HG03575 (cell line): ENCODE results near the gene MRPL49.

Experiments
- ATAC-seq: cut with Tn5 transposase; IDR thresholded peaks from one replicate; pipeline ENCODE4 v1.9.1; 2021; ENCODE audit not compliant: unreplicated experiment, insufficient number of reproducible peaks, low FRiP score; ENCODE audit errors: extremely low read depth

Gene MRPL49

GRCh38 chr11:65100674-65101350, 21.3 kb upstream of the MRPL49 start:
- no peak for ATAC-seq

GRCh38 chr11:65102142-65103095, 19.7 kb upstream of the MRPL49 start:
- no peak for ATAC-seq

- no peak for ATAC-seq
Measured at GRCh38 chr11:65103476-65103875, 18.6 kb upstream of the MRPL49 start.

GRCh38 chr11:65104628-65105027, 17.5 kb upstream of the MRPL49 start:
- no peak for ATAC-seq

GRCh38 chr11:65107078-65107477, 15.0 kb upstream of the MRPL49 start:
- ATAC-seq: no peak

- ATAC-seq: no peak
Measured at GRCh38 chr11:65107751-65108468, 14.2 kb upstream of the MRPL49 start.

GRCh38 chr11:65108469-65109123, 13.5 kb upstream of the MRPL49 start:
- ATAC-seq: no peak

- no peak for ATAC-seq
Measured at GRCh38 chr11:65109231-65110198, 12.6 kb upstream of the MRPL49 start.

GRCh38 chr11:65110354-65110861, 11.7 kb upstream of the MRPL49 start:
- no peak for ATAC-seq

GRCh38 chr11:65111159-65111743, 10.9 kb upstream of the MRPL49 start:
- no peak for ATAC-seq

- no peak for ATAC-seq
Measured at GRCh38 chr11:65111744-65112545, 10.2 kb upstream of the MRPL49 start, which contains the start of gene TM7SF2. Gene TM7SF2 (plus strand): TSS chr11:65111872. CDS start chr11:65112016, 144 bp downstream.

- ATAC-seq: no peak
Measured at GRCh38 chr11:65112546-65113360, 9.4 kb upstream of the MRPL49 start.

GRCh38 chr11:65113361-65113756, 8.8 kb upstream of the MRPL49 start:
- no peak for ATAC-seq

- ATAC-seq: no peak
Measured at GRCh38 chr11:65113839-65114238, 8.3 kb upstream of the MRPL49 start.

- ATAC-seq: no peak
Measured at GRCh38 chr11:65114538-65115171, 7.5 kb upstream of the MRPL49 start.
